Activated CD4-positive, alpha-beta memory T cell treated with anti-CD3 and anti-CD28 coated beads, Interleukin-2, amount 10 ng/mL, durations not matched to agents 7 days and 5 days (primary cell): ENCODE data around the gene OR10K2. TPM values are rescaled to one million over a fixed set of nuclear protein-coding genes. Genes with fewer than 3 reads are reported as not detected.
"Not testable (repeated sequence)": the region's sequence is repeated elsewhere in the genome, so short reads cannot be mapped to it uniquely, and the experiment has no call there.

Experiments used
- CTCF ChIA-PET: fragments of 350-600 bp; sonication (Branson Sonifier 250); formaldehyde crosslinking; loops from one replicate; lab custom pipeline; 2021; ENCODE audit warnings: antibody characterized with exemption, inconsistent platforms; lab: Charles Lee
- POLR2A ChIA-PET: fragments of 350-600 bp; sonication (Branson Sonifier 250); formaldehyde crosslinking; loops from one replicate; lab custom pipeline; 2021; ENCODE audit warnings: antibody characterized with exemption; lab: Charles Lee
- DNase-seq: peaks from one replicate; pipeline ENCODE4 v3.0.0-alpha.2; 2020
- H3K27ac Mint-ChIP-seq: one replicate; pipeline ENCODE4 v1.8.0; 2021; ENCODE audit warnings: mild to moderate bottlenecking, mixed read lengths
- H3K27me3 Mint-ChIP-seq: one replicate; pipeline ENCODE4 v1.8.0; 2021; ENCODE audit warnings: mixed read lengths
- H3K36me3 Mint-ChIP-seq: one replicate; pipeline ENCODE4 v1.8.0; 2021; ENCODE audit warnings: low read depth, mixed read lengths
- H3K4me1 Mint-ChIP-seq: one replicate; pipeline ENCODE4 v1.8.0; 2021; ENCODE audit warnings: mixed read lengths
- H3K4me3 Mint-ChIP-seq: one replicate; pipeline ENCODE4 v1.8.0; 2021; ENCODE audit warnings: mild to moderate bottlenecking, mixed read lengths
- H3K9me3 Mint-ChIP-seq: one replicate; pipeline ENCODE4 v1.8.0; 2021; ENCODE audit warnings: mixed read lengths
- total RNA-seq, 2 experiments: library from RNA; stranded (reverse); gene quantifications; one replicate each; pipeline ENCODE4 v1.2.3, GENCODE V29; 2021

The OR10K2 gene, protein sequence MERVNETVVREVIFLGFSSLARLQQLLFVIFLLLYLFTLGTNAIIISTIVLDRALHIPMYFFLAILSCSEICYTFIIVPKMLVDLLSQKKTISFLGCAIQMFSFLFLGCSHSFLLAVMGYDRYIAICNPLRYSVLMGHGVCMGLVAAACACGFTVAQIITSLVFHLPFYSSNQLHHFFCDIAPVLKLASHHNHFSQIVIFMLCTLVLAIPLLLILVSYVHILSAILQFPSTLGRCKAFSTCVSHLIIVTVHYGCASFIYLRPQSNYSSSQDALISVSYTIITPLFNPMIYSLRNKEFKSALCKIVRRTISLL
- not detected for total RNA-seq

DNA sequence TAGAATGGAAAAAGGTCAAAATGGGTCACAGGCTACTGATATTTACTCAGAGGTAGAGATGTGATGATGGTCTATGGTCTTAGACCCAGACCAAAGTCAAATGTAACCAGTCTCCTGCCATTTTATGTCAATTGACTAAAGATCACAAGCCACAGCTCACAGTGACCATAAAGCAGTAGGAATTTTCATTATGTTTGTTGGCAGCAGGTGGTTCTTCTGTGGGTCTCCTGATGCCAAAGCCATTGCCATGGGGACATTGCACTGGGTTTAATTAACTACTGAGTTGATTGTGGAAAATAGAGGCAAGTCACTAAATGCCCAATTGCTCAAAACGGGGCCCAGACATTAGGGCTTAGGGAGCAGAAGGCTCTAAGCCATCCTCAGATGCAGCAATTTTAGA is at the start of gene OR10K2:
OR10K2 (minus strand) TSS at position 101 of the 400 bp plus-strand sequence. CDS start 5,371 bp downstream, outside the sequence.
- Mint-ChIP-seq H3K27ac (no peak within 1 kb of the TSS), H3K9me3 (peaks cover 7% of the 10 kb centered on the region), H3K4me3 (no peak within 1 kb of the TSS), H3K4me1 (no peaks in the 10 kb centered on the region), H3K36me3 (no peaks in the 10 kb centered on the region), H3K27me3 (no peaks in the 10 kb centered on the region)
- ChIA-PET CTCF (no interaction called here), POLR2A (no interaction called here)
- DNase-seq, result no peak

DNA sequence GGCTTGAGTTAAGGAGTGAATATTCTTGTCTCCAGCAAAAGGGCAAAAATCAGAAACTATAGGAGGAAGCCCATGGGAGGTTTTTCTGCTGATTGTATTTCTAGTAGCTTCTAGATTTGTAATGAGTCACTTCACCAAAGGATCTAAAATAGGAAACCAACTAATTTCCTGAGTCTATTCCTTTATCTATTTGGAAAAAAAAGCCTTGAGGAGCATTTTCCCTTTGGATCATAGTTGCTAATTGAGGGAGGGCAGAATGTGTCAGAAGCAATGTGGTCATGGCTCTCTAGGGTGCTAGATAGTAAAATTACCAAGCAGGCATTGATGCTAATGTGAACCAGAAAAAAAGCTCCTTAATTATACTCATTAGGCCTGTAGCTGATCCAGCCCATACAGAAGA is 45.9 kb upstream of the OR10K2 start, which contains the start of gene OR10R2:
OR10R2 (plus strand) TSS at position 301 of the 400 bp plus-strand sequence. CDS start 106 bp downstream, outside the sequence.
- peaks cover 4% of the 10 kb centered on the region for H3K27me3 Mint-ChIP-seq
- no peak within 1 kb of the TSS for H3K4me3 Mint-ChIP-seq
- H3K9me3 Mint-ChIP-seq, result no peaks in the 10 kb centered on the region
- no peaks in the 10 kb centered on the region for H3K36me3 Mint-ChIP-seq
- no peaks in the 10 kb centered on the region for H3K4me1 Mint-ChIP-seq
- ChIA-PET POLR2A (no interaction called here), CTCF (no interaction called here)
- no peak for DNase-seq
- no peak within 1 kb of the TSS for H3K27ac Mint-ChIP-seq

DNA sequence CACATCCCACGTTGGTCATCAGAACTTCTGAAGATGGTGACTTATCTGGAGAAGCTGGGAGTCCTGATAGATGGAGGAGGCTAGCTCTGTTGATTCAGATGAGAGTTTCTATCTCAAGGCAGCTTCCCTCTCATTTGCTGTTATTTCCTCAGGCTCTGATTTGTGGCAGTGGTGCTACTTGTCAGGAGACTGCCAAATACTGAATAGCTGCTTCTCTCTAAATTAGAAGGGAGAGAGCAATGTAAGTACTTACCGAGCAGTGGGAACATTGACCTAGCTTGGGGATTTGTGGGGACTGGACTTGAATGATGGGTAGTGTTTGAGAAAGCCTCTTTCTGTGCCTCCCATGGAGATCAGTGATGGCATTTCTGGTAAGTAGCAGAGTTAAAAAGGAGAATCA is 35.5 kb upstream of the OR10K2 start, which contains the start of gene OR10K1:
OR10K1 (plus strand) TSS at position 301 of the 400 bp plus-strand sequence. CDS start 3,728 bp downstream, outside the sequence.
- H3K4me1 Mint-ChIP-seq, result no peaks in the 10 kb centered on the region
- ChIA-PET CTCF (no interaction called here), POLR2A (no interaction called here)
- H3K27ac Mint-ChIP-seq, result no peak within 1 kb of the TSS
- peaks cover 13% of the 10 kb centered on the region for H3K27me3 Mint-ChIP-seq
- no peak within 1 kb of the TSS for H3K4me3 Mint-ChIP-seq
- no peaks in the 10 kb centered on the region for H3K36me3 Mint-ChIP-seq
- H3K9me3 Mint-ChIP-seq, result no peaks in the 10 kb centered on the region
- DNase-seq, result no peak

DNA sequence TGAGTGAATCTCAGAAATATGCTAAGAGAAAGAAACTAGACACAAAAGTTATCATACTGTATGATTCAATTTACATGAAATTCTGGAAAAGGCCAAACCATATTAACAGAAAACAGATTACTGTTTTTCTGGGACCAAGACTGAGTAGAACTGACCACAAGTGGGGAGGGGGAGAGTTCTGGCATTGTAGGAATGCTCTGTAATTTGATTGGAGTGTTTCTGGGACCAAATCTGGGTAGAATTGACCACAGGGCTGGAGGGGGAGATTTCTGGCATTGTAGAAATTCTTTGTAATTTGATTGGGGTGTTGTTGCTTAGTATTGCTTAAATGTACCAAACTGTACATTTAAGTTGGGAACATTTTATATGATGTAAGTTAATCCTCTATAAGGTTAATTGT is 32.2 kb upstream of the OR10K2 start:
- H3K4me3 Mint-ChIP-seq, result no peak overlapping the region
- ChIA-PET POLR2A (no interaction called here), CTCF (no interaction called here)
- no peak for DNase-seq
- no peaks in the 10 kb centered on the region for H3K4me1 Mint-ChIP-seq
- H3K27me3 Mint-ChIP-seq, result peaks cover 17% of the 10 kb centered on the region
- no peaks in the 10 kb centered on the region for H3K36me3 Mint-ChIP-seq
- H3K9me3 Mint-ChIP-seq, result no peaks in the 10 kb centered on the region
- no peak overlapping the region for H3K27ac Mint-ChIP-seq

DNA sequence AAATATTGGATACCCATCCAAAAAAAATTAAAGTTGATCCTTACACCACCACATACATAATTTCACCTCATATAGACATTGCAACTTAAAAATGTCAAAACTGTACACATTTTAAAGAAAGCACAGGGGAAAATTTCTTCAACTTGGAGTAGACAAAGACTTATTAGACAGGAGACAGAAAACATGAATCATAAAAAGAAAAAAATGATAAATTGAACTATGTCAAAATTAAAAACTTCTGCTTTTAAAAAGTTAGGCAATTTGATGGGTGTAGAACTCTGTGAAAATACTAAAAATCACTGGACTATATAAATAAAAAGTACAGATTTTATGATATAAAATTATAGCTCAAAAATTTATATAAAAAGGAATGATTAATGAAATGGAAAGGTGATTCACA is 31.2 kb upstream of the OR10K2 start:
- Mint-ChIP-seq H3K36me3 (no peaks in the 10 kb centered on the region), H3K4me1 (no peaks in the 10 kb centered on the region), H3K4me3 (no peak overlapping the region), H3K27ac (no peak overlapping the region), H3K27me3 (peaks cover 18% of the 10 kb centered on the region), H3K9me3 (no peaks in the 10 kb centered on the region)
- no peak for DNase-seq
- ChIA-PET CTCF (no interaction called here), POLR2A (no interaction called here)

DNA sequence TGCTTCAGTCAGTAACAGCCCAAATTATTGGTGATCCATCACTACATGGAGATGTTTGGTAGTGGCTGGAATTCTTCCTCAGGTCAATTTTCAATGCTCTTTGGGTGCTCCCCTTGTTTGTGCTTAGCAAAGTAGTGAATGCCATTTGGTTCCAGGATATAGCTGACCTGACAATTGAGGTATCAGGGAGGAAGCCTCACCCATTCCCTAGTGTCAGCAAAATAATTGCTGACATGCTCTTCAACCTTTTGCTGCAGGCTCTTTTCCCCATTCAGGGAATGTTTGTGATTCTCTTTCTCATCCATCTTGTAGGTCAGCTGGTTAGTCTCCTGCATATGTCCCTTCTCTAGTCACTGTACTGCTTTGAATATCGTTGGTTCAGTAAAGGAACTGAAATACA is 28.5 kb upstream of the OR10K2 start:
- no peak for DNase-seq
- CTCF ChIA-PET, result no interaction called here
- H3K4me1 Mint-ChIP-seq, result no peaks in the 10 kb centered on the region
- POLR2A ChIA-PET, result no interaction called here
- H3K9me3 Mint-ChIP-seq, result no peaks in the 10 kb centered on the region
- no peak overlapping the region for H3K4me3 Mint-ChIP-seq
- H3K36me3 Mint-ChIP-seq, result no peaks in the 10 kb centered on the region
- peaks cover 19% of the 10 kb centered on the region for H3K27me3 Mint-ChIP-seq
- H3K27ac Mint-ChIP-seq, result no peak overlapping the region

DNA sequence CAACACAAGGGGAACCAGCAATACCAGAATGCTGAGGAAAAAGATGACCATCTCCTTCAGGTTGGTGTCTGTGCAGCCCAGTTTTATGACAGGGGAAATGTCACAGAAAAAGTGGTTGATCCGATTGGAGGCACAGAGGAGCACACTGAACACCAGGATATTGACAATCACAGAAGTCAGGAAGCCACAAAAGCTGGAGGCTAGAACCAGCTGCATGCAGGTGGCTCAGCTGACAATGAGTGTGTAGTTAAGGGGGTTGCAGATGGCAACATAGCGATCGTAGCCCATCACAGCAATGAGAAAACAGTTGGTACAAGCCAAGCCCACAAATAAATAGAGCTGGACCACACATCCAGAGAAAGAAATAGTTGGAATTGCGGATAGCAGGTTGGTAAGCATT is 19.3 kb upstream of the OR10K2 start:
- no peak overlapping the region for H3K27ac Mint-ChIP-seq
- no peaks in the 10 kb centered on the region for H3K9me3 Mint-ChIP-seq
- ChIA-PET CTCF (no interaction called here), POLR2A (no interaction called here)
- no peaks in the 10 kb centered on the region for H3K4me1 Mint-ChIP-seq
- H3K27me3 Mint-ChIP-seq, result peaks cover 9% of the 10 kb centered on the region
- DNase-seq, result no peak
- H3K4me3 Mint-ChIP-seq, result no peak overlapping the region
- H3K36me3 Mint-ChIP-seq, result no peaks in the 10 kb centered on the region

DNA sequence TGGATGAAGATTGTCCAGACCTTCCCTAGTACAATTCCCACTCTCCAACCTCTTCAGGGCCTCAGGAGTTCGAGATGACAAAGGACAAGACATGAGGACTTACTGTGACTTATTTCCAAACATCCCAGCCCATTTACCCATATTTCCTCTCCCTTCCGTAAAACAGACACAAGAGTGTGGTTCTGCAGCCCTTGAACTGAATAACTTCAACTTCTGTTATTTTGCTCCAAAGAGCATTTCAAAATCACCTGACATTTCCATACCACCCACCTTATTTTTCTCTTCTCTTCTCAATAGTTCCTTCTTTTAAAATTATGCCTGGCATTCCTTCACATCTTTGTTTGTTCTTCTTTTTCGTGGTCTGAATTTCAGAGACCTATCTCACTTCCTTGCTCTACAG is 8.7 kb upstream of the OR10K2 start:
- Mint-ChIP-seq H3K36me3 (no peaks in the 10 kb centered on the region), H3K4me1 (no peaks in the 10 kb centered on the region), H3K27ac (no peak overlapping the region), H3K27me3 (peaks cover 16% of the 10 kb centered on the region), H3K4me3 (no peak overlapping the region), H3K9me3 (no peaks in the 10 kb centered on the region)
- ChIA-PET POLR2A (no interaction called here), CTCF (no interaction called here)
- no peak for DNase-seq

DNA sequence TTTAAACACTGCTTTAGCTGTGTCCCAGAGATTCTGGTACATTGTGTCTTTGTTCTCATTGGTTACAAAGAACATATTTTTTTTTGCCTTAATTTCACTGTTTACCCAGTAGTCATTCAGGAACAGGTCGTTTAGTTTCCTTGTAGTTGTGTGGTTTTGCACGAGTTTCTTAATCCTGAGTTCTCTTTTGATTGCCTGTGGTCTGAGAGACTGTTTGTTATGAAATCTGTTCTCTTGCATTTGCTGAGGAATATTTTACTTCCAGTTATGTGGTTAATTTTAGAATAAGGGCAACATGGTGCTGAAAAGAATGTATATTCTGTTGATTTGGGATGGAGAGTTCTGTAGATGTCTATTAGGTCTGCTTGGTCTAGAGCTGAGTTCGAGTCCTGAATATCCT is 4.1 kb upstream of the OR10K2 start:
- CTCF ChIA-PET, H3K4me1 Mint-ChIP-seq, H3K4me3 Mint-ChIP-seq, H3K9me3 Mint-ChIP-seq, H3K27ac Mint-ChIP-seq, H3K36me3 Mint-ChIP-seq, H3K27me3 Mint-ChIP-seq, DNase-seq, POLR2A ChIA-PET: not testable (repeated sequence)

DNA sequence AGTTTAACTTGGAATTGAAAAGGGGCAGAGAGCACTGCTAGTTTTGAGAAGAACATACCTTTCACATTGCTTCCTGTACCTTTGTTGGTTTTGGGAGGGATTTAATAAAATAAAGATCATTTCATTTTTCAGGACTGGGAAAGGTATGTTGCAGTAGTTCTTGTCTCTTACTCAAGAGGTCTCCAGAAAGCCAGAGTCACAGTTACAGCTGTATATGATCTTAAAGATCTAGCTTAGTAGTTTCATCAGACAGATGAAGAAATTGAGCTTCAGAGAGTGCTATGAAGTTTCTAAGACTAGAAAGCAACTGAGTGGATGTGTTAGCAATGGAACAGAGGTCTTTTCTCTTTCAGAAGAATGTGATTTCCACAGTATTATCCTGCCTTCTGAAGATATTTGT is 1.0 kb downstream of the OR10K2 start:
- no peak overlapping the region for H3K27ac Mint-ChIP-seq

DNA sequence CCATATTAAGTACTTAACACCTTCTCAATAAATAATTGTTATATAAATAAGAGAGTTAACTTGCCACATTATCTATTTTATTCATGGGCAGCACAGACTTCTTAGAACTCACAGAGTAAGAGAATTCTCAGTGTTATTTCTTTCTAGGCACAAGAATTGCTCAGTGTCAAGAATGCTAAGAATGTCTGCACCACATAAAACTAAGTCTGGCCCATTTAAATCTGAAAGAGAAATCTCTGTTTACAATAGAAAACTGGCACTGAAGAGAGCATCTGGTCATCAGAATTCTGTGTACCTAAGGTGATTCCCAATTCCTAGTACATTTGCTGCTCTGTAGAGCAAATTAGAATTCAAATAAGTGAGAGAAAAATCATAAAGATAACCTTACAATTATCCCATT is 3.8 kb downstream of the OR10K2 start:
- Mint-ChIP-seq H3K36me3 (no peaks in the 10 kb centered on the region), H3K9me3 (no peaks in the 10 kb centered on the region), H3K4me1 (no peaks in the 10 kb centered on the region), H3K4me3 (no peak overlapping the region), H3K27me3 (no peaks in the 10 kb centered on the region), H3K27ac (no peak overlapping the region)
- ChIA-PET CTCF (no interaction called here), POLR2A (no interaction called here)
- DNase-seq, result no peak

More for the DNA sequence above, 1.0 kb downstream of the OR10K2 start:
- CTCF ChIA-PET, result no interaction called here
- H3K36me3 Mint-ChIP-seq, result no peaks in the 10 kb centered on the region
- H3K9me3 Mint-ChIP-seq, result peaks cover 7% of the 10 kb centered on the region
- DNase-seq, result no peak
- H3K4me1 Mint-ChIP-seq, result no peaks in the 10 kb centered on the region
- H3K4me3 Mint-ChIP-seq, result no peak overlapping the region
- POLR2A ChIA-PET, result no interaction called here
- H3K27me3 Mint-ChIP-seq, result no peaks in the 10 kb centered on the region

DNA sequence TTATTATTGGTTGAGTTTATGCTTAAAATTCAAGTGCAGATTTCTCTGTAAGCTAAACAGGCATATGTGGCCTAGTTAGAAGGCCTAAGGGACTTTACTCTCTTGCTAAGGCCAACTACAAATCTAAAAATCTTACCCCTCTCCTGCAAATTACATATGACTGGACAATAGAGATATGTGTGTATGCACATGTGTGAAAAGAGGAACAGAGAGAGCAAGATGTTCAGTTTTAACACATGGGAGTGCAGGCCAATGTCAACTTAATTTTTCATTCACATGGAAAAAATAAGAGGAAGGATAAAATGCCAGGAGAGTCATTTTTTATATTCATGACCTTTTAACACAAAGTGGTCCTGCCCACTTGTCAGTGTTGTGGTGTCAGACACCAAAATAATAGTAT is 8.5 kb downstream of the OR10K2 start:
- ChIA-PET POLR2A (no interaction called here), CTCF (no interaction called here)
- no peak overlapping the region for H3K4me3 Mint-ChIP-seq
- no peaks in the 10 kb centered on the region for H3K9me3 Mint-ChIP-seq
- H3K27me3 Mint-ChIP-seq, result peaks cover 3% of the 10 kb centered on the region
- H3K27ac Mint-ChIP-seq, result no peak overlapping the region
- no peaks in the 10 kb centered on the region for H3K36me3 Mint-ChIP-seq
- H3K4me1 Mint-ChIP-seq, result no peaks in the 10 kb centered on the region
- DNase-seq, result no peak

DNA sequence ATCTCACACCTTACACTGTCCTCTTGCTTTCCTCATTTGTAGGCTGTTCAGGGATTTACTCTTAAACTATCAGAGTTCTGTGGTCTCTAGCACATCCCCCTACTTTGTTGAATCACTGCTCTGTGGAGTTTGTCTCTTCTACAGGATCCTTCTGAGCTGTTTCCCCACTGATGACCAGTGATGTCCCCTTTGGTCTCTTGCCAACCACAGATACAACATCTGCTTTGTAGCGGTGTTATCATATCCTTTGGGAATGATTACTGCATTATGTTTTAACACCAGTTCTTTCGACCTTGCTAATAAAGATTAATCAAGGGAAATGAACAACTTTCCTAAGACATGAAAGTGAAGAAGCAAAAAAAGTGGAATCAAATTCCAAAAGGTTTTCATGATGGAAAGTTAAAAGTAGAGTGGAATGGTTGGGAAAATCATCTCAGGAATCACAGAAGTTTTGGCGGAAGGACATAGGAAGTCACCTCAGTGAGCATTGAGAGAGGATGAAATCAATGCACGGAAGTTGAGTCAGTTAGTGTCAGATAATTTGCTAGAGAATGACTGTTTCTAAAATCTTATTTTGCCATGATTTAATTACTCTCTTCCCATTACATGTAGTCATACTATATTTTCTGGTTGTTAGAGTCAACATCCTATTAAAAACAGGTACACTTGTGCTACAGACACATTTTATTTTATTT is 11.2 kb downstream of the OR10K2 start:
- H3K9me3 Mint-ChIP-seq, result no peaks in the 10 kb centered on the region
- ChIA-PET CTCF (no interaction called here), POLR2A (interaction anchor here (0.8 kb wide), 1 partner anchor 10 kb away, joined by 3 read pairs; no protein-coding TSS in a partner anchor)
- peaks cover 3% of the 10 kb centered on the region for H3K27me3 Mint-ChIP-seq
- H3K4me1 Mint-ChIP-seq, result no peaks in the 10 kb centered on the region
- H3K27ac Mint-ChIP-seq, result no peak overlapping the region
- no peak for DNase-seq
- H3K4me3 Mint-ChIP-seq, result no peak overlapping the region
- H3K36me3 Mint-ChIP-seq, result no peaks in the 10 kb centered on the region
